Right lobe of liver (tissue), 4 donors: ENCODE measurements around the gene TECPR1.

Source experiments
- CTCF ChIP-seq, 4 donors: fragments of 200-600 bp in 3 of 4; fragments of 450-650 bp in 1 of 4; IDR thresholded peaks; one replicate each; pipeline versions ENCODE4 v1.5.1 to v1.8.0; 2016 to 2022; ENCODE audit warnings: antibody characterized with exemption in 4 of 4, mild to moderate bottlenecking in 2 of 4
- POLR2A ChIP-seq: fragments of 450-650 bp; IDR thresholded peaks from one replicate; pipeline ENCODE4 v1.6.1; 2017; ENCODE audit warnings: antibody characterized with exemption, mild to moderate bottlenecking
- donor health status: DM: no; HTN: no; CAD: no.
- donor health status: DM: no; HTN: no; CAD: no.
- donor health status: DM: no; HTN: yes; CAD: no.

- TF ChIP-seq CTCF (IDR thresholded peaks at IDR 0.05) (no peak), POLR2A (no peak)
Measured at GRCh38 chr7:98229441-98229840, 22.6 kb downstream of the TECPR1 start.
